Bone marrow (tissue), 2 donors: Measurements from ENCODE around the gene SYTL3.
"Not testable (repeated sequence)": the region's sequence is repeated elsewhere in the genome, so short reads cannot be mapped to it uniquely, and the experiment has no call there.

Experiments
- DNase-seq, 2 donors: peaks; one replicate each; lab custom pipeline; 2025; lab: John Stamatoyannopoulos, UW

SYTL3 gene, protein sequence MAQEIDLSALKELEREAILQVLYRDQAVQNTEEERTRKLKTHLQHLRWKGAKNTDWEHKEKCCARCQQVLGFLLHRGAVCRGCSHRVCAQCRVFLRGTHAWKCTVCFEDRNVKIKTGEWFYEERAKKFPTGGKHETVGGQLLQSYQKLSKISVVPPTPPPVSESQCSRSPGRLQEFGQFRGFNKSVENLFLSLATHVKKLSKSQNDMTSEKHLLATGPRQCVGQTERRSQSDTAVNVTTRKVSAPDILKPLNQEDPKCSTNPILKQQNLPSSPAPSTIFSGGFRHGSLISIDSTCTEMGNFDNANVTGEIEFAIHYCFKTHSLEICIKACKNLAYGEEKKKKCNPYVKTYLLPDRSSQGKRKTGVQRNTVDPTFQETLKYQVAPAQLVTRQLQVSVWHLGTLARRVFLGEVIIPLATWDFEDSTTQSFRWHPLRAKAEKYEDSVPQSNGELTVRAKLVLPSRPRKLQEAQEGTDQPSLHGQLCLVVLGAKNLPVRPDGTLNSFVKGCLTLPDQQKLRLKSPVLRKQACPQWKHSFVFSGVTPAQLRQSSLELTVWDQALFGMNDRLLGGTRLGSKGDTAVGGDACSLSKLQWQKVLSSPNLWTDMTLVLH

DNA sequence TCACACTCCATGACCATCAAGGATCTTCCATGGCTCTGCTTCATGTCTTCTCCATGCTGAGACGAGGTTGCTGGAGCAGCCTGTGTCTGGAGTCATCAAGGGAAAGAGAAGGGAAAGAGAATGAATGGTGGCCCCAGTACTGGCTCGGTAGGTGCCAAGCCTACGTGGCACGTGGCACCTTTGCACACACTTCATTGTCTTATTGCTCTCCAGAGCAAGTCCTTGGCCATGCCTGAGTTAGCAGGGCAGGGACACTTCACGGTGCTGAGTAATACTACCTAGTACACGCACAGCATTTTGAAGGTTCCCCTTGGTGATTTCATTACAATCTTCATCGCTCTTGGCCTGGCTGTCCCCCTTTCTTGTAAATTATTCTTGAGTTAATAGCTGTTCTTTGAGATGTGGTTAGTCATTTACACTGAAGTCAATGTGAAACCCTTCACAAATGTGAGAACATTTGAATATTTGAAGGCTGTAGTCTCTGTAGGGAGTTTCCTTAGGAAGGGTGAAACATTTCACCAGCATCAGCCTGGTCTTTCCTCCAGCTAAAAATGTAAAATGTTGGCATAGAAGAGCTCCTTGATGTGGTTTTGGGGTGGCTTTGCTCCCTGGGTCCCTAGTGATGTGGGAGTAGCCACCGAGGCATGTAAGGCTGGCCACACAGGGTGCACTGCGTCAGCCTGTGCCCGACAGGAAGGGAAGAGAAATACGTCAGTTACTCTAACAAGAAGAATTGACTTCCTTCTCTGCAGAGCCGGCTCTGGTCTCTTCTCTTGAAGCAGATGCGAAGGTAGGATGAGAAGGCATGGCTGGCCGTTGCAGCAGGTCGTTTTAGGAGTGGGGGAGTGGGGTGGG is at the start of gene SYTL3:
Gene SYTL3, plus strand, starts transcription at position 766 of the 855 bp plus-strand sequence. CDS start 13,215 bp downstream, outside the sequence.
- peak in 1 of 2 donors; percentile 40 for DNase-seq

DNA sequence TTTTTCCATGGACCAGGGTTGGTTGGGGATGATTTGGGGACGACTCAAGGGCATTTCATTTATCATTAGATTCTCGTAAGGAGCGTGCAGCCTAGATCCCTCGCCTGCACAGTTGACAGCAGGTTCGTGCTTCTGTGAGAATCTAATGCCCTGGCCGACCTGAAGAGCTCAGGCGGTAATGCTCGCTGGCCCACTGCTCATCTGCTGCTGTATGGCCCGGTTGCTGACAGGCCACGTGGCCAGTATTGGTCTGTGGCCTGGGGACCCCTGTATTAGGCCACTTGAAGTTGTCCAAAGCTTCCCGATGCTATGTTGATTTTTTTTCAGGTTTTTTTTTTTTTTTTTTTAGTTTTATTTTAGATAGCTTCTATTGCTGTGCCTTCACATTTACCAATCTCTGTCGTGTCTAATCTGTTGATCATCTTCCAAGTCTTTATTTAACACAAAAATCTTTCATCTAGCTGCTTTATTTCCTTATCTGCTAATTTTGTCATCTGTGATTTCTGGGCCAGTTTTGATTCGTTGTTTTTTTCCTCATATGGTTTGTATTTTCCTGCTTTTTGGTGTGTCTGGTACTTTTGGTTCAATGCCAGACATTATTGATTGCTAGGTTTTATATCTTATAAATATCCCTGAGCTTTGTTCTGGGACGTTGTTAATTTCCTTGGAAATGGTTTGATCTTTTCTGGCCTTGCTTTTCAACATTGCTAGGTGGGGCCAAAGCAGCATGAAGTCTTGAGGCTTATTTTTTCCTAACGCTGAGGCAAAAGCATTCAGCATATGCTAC is 46.4 kb upstream of the SYTL3 start:
- no peak for DNase-seq

DNA sequence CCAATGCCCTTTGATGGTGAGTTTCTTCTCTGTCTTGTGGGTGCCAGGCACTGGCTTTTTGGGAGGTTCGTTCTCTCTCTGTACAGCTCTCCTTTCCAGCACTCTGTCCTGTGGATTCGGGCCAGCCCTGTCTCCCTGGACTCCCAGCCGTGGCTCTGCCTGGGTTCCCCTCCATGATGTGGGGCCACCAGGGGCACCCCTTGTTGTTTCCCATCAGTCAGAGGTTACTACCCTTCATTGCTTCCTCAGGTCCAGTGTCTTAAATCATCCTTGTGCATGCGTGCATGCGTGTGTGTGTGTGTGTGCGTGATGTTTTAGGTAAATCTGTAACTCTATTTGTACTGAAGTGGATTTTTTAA is 45.8 kb upstream of the SYTL3 start:
- DNase-seq = no peak

DNA sequence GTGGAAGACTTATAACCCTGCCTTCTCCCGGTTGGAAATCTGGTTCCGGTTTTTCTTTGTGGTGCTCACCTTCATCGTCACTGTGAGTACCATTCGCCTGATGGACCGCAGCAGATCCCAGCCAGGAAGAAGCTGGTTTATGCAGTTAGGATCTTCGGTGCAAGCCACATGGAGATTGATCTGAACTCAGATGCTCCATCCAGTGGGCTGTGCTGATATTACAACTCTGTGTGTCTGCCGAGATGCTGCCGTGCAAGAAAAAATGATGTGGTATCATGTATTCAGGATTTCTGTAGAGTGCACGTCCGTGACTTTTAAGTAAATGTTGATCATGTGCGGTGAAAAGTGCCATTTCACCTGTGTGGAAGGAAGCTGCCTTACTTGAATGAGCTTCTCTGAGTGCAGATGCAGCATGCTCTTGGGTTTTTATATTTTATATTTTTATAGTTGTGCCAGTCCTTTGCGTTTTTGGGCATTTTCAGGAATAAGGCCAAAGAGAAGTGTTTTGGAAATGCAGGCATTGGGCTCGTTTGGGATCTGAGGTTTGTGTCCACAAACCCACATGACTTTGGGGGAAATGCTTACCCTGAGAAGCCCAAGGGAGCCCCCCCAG is 44.5 kb upstream of the SYTL3 start:
- DNase-seq = peak in 1 of 2 donors; percentile 38

DNA sequence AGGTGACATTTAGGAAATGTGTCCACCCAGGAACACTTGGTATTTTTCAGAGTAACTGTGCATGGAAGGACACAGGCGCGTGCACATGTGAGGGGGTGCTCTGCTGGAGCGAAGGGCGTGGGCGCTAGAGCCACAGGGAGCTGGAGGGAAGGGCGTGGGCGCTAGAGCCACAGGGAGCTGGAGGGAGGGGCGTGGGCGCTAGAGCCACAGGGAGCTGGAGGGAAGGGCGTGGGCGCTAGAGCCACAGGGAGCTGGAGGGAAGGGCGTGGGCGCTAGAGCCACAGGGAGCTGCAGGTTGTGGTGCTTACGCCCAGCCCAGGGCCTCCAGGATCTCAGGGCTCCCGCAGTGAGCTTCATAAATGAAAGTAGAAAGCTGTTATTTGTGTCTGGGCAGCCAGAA is 43.8 kb upstream of the SYTL3 start:
- not testable (repeated sequence) for DNase-seq

DNA sequence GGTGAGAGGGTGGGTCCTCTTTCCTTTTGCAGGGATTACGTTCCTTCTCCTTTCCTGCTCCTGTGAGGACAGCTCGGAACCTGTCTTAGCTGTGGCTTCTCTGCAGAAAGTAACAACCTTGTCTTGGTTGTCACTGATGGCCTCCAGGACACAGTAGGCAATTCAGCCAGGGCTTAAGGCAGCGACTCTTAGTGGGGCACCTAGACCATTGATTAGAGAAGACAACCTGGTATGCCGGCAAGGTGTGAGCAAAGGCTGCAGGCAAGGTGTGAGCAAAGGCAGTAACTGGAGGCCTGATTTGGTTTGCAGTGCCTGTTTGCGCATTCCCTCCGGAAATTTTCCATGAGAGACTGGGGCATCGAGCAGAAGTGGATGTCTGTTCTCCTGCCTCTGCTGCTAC is 42.9 kb upstream of the SYTL3 start:
- no peak for DNase-seq

DNA sequence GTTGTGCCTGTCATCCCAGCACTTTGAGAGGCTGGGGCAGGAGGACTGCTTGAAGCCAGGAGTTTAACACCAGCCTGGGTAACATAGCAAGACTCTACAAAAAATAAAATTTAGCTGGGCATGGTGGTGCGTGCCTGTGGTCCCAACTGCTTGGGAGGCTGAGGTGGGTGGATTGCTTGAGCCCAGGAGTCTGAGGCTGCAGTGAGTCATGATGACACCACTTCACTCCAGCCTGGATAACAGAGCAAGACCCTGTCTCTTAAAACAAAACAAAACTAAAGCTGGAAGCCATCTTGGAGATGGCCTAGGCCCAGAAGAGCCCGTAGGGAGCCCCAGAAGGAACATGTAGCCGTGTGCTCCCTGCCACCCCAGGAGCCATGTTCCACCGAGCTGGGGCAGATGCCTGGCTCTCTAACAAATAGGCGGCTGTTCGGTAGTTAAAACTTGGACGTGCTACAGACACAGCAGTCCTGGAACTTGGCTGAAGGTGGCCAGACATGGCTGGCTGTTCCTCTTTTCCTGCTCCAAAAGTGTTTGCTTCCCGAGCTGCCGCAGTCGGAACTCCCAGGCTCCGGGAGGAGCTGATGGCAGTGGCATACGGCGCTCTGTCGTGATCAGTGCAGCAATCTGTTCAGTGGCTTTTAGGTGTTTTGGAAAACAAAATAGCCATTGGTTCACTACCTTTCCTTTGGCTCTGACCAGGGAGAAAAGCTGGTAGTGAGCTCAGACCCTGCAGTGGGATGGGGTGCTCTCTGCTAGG is 42.3 kb upstream of the SYTL3 start:
- no peak for DNase-seq

DNA sequence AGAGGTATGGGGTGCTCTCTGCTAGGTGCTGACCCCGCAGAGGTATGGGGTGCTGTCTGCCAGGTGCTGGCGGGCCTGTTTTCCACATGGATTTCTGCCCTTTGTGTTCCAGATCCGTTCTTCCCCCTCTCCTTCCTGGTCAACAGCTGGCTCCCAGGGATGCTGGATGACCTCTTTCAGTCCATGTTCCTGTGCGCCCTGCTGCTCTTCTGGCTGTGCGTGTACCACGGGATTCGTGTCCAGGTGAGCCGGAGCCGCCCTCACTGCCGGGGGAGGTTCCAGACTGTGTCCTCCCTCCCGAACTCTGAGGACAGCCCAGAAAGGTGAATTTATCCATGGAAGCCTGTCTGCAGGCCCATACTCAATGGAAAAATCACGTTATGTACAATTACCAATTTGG is 41.6 kb upstream of the SYTL3 start:
- no peak for DNase-seq

DNA sequence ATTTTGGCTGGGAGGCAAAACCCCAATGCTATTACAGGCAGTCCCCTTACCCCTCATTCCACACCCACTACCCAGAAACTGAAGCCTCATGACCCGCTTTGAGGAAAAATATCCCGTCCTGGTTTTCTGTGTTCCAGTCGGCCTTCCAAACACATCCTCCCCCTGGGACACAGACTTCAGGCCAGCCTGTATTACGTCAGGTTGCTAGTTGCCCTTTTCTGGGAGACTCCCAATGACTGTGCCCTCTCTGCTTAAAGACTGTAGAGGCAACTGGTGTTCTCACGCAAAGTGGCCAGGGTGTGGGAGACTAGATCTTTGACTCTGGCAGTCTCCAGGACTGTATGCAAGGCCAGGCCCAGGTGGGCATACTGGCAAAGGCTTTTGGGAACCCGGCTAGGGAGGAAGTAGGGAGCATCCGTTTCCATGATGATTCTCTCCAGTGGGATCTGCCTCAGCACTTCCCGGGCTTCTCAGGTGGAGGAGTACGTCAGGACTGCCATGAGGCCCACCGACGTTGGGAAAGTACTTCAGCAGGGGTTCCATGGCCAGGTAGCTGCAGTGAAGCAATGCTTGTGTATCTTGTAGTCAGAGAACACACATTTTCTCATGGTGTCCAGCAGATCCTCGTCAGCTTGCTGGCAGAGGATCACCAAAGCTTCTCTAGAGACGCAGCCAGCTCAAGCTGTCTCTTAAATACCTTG is 40.2 kb upstream of the SYTL3 start:
- no peak for DNase-seq

DNA sequence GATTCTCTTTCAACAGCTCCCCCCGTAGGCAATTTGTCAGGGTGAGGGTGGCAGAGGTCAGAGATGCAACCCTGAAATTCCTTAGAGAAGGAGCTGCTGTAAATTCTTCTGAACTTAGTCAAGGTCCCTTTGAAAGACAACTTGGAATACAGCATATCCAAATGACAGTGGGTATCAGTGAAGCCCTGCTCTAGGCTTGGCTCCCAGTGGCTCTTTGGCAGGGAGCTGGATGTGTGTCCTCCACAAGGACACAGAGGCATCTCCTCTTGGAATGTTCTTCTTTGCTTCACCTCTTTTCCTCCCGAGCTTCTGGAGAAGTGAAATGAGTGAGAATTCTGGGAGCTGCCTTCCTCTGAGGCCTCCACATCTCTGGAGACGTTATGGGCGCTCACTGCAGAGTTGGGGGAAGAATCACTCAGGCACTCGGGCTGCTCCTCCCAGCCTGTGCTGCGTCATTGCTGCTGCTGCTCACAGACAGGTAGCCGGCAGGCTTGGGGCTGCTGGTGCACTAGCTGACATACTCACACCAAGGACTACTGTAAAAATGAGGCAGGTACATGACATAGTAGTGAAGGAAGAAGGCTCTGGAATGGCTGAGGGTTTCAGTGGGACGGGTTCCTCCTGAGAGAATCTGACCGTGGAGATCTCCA is 39.4 kb upstream of the SYTL3 start:
- no peak for DNase-seq

DNA sequence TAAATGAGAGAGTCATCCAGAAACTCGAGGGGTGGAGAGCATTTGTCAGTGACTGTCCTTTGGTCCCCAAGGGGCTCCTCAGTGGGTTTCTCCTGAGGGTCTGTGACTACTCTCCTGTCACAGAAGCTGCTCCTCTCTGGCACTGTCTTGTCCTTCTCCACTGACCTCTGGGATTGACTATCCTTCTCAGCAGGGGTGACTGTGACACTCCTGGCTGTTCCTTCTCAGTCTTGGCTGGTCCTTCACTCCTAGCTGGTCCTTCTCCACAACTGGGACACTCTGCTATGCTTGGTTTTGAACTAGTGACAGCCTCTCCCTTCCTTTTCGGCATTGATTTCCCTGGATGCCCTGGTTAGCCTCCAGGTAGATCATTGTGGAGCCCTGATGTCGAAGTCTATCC is 38.8 kb upstream of the SYTL3 start:
- DNase-seq = no peak

DNA sequence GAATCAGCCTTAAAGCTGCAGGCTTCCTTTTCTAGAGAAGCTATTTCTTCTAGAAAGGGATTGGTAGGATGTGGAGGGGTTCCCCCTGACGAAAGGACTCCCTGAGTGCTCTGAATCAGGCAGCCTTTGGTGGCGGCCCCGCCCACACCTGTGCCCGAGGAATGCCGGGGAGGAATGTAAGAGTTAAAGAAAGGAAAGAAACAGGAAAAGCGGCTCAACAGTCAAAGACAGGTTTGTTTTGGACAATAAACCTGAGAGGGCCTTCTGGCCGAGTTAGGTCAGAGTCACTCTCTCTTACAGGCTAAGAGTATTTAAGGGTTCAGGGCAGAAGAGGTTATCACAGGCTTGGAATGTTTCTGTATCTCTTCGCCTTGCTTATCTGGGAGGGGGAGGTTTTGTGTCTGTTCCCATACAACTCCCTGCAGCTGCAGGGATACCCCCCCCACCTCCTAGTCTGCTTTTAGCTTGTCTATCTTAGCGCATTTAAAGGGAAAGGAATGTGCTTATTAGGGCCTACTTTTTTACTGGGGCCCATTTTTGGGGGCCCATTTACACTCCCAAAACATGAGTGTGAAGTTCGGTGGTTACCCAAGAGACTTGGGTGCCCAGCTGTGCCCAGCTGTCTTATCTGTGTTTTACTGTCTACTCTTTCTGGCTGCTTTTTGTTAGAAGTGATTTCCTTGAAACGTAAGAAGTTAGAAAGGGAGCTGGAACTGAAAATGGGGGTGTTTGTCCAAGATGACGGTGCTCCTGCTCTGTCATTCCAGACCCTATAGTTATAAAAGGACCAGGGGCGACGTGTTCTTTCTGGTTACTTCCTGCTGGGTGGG is 38.1 kb upstream of the SYTL3 start:
- DNase-seq = no peak

DNA sequence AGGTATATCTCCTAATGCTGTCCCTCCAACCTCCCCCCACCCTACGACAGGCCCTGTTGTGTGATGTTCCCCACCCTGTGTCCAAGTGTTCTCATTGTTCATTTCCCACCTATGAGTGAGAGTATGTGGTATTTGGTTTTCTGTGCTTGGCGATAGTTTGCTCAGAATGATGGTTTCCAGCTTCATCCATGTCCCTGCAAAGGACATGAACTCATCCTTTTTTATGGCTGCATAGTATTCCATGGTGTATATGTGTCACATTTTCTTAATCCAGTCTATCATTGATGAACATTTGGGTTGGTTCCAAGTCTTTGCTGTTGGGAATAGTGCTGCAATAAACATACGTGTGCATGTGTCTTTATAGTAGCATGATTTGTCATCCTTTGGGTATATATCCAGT is 35.2 kb upstream of the SYTL3 start:
- DNase-seq = not testable (repeated sequence)

DNA sequence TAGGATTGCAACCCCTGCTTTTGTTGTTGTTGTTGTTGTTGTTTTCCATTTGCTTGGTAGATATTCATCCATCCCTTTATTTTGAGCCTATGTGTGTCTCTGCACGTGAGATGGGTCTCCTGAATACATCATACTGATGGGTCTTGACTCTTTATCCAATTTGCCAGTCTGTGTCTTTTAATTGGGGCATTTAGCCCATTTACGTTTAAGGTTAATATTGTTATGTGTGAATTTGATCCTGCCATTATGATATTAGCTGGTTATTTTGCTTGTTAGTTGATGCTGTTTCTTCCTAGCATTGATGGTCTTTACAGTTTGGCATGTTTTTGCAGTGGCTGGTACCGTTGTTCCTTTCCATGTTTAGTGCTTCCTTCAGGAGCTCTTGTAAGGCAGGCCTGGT is 31.6 kb upstream of the SYTL3 start:
- DNase-seq = not testable (repeated sequence)

DNA sequence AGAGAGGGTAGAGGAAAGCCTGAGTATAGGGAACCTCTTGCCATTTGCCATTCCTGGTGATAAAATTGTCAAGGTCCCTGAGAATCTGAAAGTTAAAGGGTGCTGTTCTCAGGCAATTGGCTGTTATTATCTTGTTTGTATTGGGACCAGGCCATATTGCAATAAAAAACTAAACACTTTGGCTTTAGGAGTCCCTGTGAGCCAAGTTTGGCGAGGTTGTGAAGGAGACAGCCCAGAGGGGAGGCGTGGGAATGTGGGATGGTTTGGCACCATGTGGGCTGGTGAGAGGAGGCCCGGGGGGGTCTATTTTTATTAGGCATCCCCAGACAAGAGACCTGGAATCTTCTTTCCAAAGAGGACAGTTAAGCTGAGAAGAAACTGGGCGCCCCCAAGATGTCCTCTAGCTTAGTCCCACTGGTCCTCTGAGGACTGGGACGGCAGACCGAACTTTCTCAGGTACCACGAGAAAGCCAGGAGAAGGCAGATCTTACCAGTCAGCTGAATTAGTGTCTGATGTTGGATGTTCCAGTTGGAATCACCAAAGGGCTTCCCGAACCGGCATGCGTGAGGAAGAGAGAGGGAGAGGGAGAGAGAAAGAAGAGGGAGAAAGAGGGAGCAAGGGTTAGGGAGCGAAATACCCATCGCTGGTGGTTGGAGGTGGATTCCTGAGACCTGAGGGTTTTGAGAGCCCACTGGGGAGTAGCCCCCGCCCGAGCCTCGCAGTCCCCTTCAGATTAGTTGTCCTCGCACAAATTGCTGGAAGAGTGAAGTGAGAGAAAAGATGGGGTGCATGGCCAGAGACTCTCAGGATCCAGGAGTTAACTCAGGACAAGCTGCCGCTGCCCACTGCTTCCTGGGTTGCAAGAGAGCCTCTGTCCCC is 29.7 kb upstream of the SYTL3 start:
- DNase-seq = no peak

DNA sequence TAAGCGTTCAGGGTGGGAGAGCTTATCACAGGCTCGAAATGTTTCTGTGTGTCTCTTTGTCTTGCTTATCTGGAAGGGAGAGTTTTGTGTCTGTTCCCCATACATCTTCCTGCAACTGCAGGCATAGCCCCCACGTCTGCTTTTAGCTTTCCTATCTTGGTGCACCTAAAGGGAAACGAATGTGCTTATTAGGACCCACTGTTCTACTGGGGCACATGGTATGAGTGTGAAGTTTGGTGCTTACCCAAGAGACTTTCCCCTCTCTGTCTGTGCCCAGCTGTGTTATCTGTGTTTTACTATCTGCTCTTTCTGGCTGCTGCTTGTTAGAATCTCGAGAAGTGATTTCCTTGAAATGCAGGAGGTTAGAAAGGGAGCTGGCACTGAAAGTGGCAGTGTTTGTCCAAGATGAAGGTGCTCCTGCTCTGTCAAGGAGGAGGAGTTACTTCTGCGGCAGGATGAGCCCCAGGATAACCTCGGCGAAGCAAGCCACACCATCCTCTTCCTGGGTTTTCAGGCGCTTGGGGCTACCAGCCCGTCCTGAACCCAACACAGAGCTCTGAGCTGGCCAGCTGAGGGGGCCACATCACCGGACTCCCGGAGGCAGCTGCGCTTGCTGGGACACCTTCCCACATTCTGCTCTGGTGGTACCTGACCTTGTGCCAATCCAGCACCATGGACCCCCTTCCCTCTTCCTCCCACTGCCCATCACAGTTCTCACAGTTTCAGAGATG is 28.7 kb upstream of the SYTL3 start:
- DNase-seq = no peak
